HG03039 (cell line): ENCODE data around the gene CMIP.

Source experiments
- ATAC-seq: cut with Tn5 transposase; IDR thresholded peaks from one replicate; pipeline ENCODE4 v1.9.1; 2021; ENCODE audit warnings: mild to moderate bottlenecking, moderate library complexity; ENCODE audit not compliant: unreplicated experiment

CMIP gene

GRCh38 chr16:81461243-81461642, 16.6 kb downstream of the CMIP start:
- ATAC-seq: no peak

DNA sequence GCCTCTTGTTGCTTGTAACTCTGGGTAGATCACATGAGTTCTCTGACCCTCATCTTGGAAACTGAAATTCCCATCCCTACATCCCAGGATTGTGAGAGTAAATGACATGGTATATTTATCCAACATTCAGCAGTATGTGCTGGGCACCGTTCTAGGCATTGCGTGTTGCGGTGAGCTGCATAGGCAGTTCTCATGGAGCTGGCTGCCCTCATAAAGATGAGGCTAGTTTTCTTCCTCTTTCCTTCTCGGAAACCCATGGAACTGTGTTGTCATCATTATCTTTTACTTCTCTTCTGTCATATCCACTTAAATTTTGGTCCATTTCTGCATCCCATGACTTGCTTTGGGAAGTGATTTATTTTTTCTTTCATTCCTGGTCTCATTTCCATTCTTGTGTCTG, 17.2 kb downstream of the CMIP start:
- ATAC-seq: no peak

DNA sequence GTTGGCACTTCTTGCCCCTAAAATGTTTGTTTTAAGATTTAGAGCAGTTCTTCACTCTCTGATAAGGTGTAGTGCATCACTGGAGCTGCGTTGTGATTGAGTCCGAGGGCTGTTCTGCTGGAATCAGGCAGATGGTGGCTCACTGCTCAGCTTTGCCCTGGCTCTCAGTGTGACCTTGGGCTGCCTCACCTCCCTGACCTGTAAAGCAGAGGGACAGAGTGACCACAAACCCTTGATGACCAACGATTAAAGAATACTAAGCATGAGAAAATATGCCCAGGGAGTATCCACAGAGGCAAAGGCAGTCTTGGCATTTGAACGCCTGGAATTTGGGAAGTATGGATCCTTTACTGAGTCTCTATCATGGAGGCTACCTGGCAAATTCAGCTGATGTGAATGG, 18.1 kb downstream of the CMIP start:
- no peak for ATAC-seq

DNA sequence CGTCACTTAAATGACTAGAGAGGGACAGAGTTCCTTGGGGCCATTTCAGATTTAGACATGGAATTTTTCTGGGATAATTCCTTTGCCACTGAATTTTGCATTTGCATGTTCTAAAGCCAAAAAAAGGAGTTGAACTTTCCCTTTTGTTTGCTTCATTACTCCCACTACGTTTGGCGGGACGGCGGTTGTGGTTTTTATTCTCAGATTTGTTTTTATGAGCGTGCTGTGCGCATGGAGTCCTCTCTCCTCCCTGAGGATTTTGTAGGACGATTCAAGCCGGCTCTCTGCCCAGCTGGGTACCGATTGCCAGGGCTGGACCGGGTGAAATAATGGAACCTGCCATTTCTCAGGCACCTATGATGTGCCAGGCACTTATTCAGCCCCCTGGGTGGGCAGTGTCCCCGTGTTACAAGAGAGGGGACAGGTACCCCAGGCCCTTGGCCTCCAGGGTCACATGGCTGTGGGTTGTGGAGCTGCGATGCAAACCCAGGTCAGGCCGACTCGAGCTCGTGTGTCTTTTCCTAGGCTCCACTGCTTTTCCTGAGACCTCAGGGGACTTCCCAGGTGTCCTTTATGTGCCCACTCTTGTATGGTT, 18.8 kb downstream of the CMIP start:
- no peak for ATAC-seq

DNA sequence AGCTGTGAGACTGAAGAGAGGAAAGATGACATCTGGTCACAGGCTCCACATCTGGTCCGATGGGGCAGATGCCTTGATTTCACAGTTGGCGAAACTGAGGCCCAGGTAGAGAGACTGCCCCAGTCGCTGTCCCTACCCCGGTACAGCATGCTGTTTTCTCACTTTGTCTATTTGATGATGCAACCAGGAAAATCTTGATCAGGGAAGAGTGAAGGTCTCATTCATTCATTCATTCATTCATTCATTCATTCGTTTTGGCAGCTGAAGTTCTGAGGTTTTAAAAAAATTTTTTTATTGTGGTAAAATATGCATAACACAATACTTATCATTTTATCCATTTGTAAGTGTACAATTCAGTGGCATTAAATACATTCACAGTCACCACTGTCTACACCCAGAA, 19.7 kb downstream of the CMIP start:
- no peak for ATAC-seq

GRCh38 chr16:81465375-81465943, 20.9 kb downstream of the CMIP start:
- no peak for ATAC-seq

- ATAC-seq: no peak
Observed at GRCh38 chr16:81466356-81466980, 21.9 kb downstream of the CMIP start.

DNA sequence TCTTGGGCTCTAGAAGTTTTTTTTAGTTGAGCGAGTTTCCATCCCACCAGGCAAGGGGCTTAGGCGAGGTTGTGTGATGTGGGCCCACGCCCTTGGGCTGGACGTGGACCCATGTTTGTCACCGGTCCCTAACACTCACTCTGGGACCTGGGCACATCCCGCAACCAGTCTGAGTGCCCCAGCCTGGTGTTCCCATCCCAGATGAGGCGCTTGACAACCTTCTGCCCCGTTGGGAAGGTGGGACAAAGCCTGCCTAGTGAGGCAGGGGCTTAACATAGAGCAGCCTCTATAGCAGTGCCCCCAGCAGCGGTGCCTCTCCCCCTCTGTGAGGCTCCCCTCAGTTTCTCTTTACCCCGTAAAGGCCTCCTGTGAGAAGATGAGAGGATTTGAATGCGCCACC, 22.5 kb downstream of the CMIP start:
- no peak for ATAC-seq

- no peak for ATAC-seq
Observed at GRCh38 chr16:81467815-81468214, 23.2 kb downstream of the CMIP start.

GRCh38 chr16:81468269-81468902, 23.8 kb downstream of the CMIP start:
- ATAC-seq: no peak

DNA sequence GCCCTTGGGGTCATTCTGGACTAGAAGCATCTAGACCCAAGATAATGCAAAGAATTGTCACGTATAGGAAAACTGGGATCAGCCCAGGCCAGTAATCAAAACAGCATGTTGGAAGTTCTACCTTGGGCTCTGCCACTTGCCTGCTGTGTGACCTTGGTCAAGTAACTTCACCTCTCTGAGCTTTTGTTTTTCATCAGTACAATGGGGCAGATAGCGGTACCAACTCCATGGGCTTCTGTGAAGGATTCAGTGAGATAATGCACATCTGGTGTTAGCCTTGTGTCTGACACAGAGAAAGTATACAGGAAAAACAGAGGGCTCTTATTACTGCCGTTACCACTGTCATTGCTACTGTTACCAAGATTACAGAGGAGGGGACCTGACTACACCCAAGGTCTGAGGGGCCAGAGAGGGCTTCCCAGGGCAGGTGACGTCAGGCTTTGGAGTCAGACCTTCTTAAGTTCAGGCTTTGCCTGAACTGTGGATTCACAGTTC, 24.6 kb downstream of the CMIP start:
- no peak for ATAC-seq

DNA sequence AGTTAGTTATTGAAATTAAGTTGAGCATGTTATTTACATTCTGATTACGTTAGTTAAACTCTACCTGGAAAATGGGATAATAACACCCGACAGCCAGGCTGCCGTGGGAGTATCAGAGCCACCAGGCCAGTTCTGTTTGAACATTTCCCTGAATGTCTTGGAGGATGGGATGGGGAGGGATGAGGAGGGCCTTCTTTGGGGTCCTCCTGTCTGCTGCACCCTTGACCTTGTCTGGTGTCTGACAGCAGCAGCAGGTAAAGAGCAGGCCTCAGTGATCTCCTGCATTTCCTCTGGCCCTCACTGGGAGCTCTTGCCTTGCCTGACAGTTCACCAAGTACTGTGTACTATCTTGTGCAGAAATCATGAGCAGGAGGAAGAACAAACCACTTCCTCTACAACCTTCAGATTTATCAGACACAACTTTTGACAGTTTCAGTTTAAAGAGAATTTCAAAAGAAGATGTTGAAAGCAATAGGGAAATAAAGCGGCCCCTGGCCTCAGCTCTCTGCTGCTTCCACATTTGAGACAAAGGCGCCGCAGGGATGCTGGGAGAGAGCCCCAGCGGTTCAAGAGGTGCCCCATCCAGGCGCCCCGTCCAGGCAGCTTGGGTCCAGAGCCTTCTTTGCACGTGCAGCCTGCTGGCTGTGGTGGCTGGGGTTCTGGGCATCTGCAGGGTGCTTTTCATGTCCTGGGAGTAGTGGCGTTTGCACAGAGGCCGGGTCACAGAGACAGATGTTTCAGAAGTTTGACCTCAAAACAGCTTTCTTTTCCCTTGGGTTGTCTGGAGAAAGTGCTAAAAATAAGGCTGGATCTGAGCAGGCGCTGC, 25.3 kb downstream of the CMIP start:
- ATAC-seq: peak; percentile 47

GRCh38 chr16:81470796-81471636, 26.4 kb downstream of the CMIP start:
- no peak for ATAC-seq

DNA sequence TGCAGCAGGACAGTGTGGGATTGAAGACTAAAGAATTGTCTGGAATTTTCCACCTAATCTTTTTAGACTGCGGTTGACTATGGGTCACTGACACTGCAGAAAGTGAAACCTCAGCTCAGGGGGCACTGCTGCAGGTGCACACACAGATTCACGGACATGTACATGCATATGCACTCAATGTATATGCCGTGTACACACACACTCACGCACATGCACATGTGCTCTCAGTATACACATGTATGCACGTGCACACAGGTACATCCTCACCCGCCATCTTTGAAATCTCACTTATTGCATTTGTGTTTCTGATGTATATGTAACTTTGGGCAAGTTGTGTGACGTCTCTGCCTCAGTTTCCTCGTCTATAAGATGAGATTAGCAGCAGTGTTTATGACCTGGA, 27.3 kb downstream of the CMIP start:
- no peak for ATAC-seq

DNA sequence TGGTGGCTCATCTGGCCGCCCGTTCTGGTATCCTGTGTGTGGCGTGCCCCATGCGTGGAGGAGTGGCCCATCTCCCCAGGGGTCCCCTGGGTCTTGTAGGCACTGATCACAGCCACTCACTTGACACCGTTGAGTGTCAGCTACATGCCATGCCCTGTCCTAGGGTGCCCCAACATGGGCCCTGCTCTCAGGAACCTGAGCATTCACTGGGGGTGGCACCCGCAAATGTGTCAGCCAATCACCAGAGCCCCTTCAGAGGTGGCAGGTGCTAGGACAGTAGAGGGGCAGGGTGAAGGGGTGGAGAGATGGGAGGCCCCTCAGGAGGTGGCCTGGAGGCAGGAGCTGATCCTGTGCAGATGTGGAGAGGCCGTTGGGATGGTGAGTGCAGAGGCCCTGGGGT, 27.8 kb downstream of the CMIP start:
- ATAC-seq: no peak

DNA sequence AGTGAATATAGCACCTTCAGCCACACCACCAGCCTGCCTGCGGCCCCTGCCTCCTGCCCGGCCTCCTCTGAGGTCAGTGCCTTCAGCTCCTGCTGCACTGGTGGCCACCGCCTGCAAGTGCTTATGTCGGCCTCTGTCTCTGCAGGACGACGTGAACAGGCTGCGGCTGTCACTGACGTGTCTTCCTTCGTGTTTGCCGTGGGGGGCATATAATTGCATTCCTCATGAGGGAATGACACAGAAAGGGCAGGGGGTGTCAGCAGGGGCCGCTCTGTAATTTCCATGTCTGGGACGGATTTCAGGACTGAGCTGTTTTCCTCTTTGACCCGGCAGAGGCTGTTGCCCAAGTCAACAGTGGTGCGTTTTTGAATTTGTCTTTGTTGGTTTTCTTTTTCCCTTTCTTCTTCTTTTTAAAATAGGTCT, 28.5 kb downstream of the CMIP start:
- ATAC-seq: no peak

GRCh38 chr16:81473558-81473957, 28.9 kb downstream of the CMIP start:
- no peak for ATAC-seq

- ATAC-seq: no peak
Observed at GRCh38 chr16:81473969-81474959, 29.7 kb downstream of the CMIP start.
